Gastrocnemius medialis (tissue), 4 donors: ENCODE results near the gene CCL15. TPM values are rescaled to one million over a fixed set of nuclear protein-coding genes. Genes with fewer than 3 reads are reported as not detected.
"Not testable (repeated sequence)": the region's sequence is repeated elsewhere in the genome, so short reads cannot be mapped to it uniquely, and the experiment has no call there.

Experiments used
- ATAC-seq, 2 donors: fragments of 150-250 bp; one replicate each; pipeline ENCODE4 v1.9.1; 2016
- DNase-seq, 2 donors: peaks; one replicate each; pipeline ENCODE4 v3.0.0-alpha.2; 2019
- H3K27ac ChIP-seq, 4 donors: fragments of 200-600 bp; sonication (generic); 1 replicate in 1 of 4; 2 replicates in 3 of 4; pipeline ENCODE4 v1.5.1; 2016 to 2018; ENCODE audit warnings: mild to moderate bottlenecking in 2 of 4, moderate library complexity in 1 of 4
- H3K27me3 ChIP-seq, 3 donors: fragments of 200-600 bp; sonication (generic) in 2 of 3; 1 replicate in 1 of 3; 2 replicates in 2 of 3; pipeline versions ENCODE4 v1.5.1 to v1.6.0; 2016 to 2019; ENCODE audit warnings: mild to moderate bottlenecking in 1 of 3, moderate library complexity in 1 of 3
- H3K36me3 ChIP-seq, 2 donors: fragments of 200-600 bp; sonication (generic) in 1 of 2; one replicate each; pipeline ENCODE4 v1.5.1; 2017 to 2018
- H3K4me1 ChIP-seq, 2 donors: fragments of 200-600 bp; sonication (generic) in 1 of 2; one replicate each; pipeline ENCODE4 v1.5.1; 2016 to 2017; ENCODE audit warnings: mild to moderate bottlenecking in 2 of 2
- H3K4me3 ChIP-seq, 4 donors: fragments of 200-600 bp; sonication (generic) in 3 of 4; 1 replicate in 1 of 4; 2 replicates in 3 of 4; pipeline ENCODE4 v1.5.1; 2016 to 2019; ENCODE audit warnings: mild to moderate bottlenecking in 2 of 4
- H3K9me3 ChIP-seq, 3 donors: fragments of 200-600 bp; sonication (generic) in 2 of 3; 1 replicate in 1 of 3; 2 replicates in 2 of 3; pipeline ENCODE4 v1.5.1; 2016 to 2019
- POLR2A ChIP-seq, 2 donors: fragments of 450-650 bp; IDR thresholded peaks; one replicate each; pipeline ENCODE4 v1.6.1; 2017; ENCODE audit warnings: antibody characterized with exemption in 2 of 2, mild to moderate bottlenecking in 2 of 2, moderate library complexity in 2 of 2
- in situ Hi-C, 4 donors: fragments of 200-750 bp; cut with MboI; loops; one replicate each; pipeline versions ENCODE4 v1.15.0 to v1.8.0; 2017; ENCODE audit warnings: low sequenced_read_pairs in 4 of 4
- intact Hi-C: fragments of 100-400 bp; cut with DNase I; formaldehyde crosslinking; loops from one replicate; pipeline ENCODE4 v1.15.1; 2023; ENCODE audit warnings: low total_unique reads
- total RNA-seq, 4 donors: library from RNA; depleted of rRNA; stranded (reverse); fragments of >200 nt; gene quantifications; one replicate each; pipeline versions ENCODE4 v1.1.0 to v1.2.3, GENCODE V29; 2016
- TF ChIP-seq, protein P1 (sequence below), 5 experiments: fragments of 450-650 bp in 3 of 5; fragments of 200-600 bp in 2 of 5; sonication (generic) in 2 of 5; IDR thresholded peaks in 4 of 5; conservative IDR thresholded peaks in 1 of 5; 1 replicate in 4 of 5; 2 replicates in 1 of 5; pipeline ENCODE4 v1.5.1; 2016 to 2019; ENCODE audit warnings: antibody characterized with exemption in 5 of 5, mild to moderate bottlenecking in 3 of 5, moderate library complexity in 3 of 5

Gene CCL15
- total RNA-seq, 4 donors from 2014 or later: not detected

DNA sequence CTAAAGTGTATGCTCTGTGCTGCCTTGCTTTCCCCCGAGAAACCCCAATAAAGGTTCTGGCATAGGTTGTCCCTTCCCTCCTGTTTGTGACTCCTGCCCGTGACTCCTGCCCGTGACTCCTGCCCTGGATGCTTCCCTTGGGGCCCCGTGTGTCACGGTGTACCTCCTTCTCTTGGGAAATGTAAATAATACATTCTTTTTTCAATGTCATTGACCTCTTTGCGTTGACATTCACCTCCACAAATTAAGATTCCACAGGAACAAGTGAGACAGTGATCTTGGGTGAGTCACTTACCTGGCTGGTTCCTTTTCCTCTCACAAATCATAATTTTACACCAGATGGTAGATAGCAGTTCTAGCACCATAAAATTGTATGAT is 632 bp downstream of the CCL15 start:
- TF ChIP-seq, protein P1, sequence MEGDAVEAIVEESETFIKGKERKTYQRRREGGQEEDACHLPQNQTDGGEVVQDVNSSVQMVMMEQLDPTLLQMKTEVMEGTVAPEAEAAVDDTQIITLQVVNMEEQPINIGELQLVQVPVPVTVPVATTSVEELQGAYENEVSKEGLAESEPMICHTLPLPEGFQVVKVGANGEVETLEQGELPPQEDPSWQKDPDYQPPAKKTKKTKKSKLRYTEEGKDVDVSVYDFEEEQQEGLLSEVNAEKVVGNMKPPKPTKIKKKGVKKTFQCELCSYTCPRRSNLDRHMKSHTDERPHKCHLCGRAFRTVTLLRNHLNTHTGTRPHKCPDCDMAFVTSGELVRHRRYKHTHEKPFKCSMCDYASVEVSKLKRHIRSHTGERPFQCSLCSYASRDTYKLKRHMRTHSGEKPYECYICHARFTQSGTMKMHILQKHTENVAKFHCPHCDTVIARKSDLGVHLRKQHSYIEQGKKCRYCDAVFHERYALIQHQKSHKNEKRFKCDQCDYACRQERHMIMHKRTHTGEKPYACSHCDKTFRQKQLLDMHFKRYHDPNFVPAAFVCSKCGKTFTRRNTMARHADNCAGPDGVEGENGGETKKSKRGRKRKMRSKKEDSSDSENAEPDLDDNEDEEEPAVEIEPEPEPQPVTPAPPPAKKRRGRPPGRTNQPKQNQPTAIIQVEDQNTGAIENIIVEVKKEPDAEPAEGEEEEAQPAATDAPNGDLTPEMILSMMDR (IDR thresholded peaks at IDR 0.05 in 4 of 5, conservative IDR thresholded peaks at IDR 0.05 in 1 of 5): no peak
- no peak for TF ChIP-seq POLR2A (IDR thresholded peaks at IDR 0.05)
- Histone ChIP-seq H3K4me3 (no peak overlapping the region), H3K9me3 (no peaks in the 10 kb centered on the region), H3K36me3 (no peaks in the 10 kb centered on the region), H3K27me3 (no peaks in the 10 kb centered on the region), H3K4me1 (no peaks in the 10 kb centered on the region), H3K27ac (no peak overlapping the region)
- DNase-seq (no peak), ATAC-seq (no peak)
- intact Hi-C loops (no loop called here), in situ Hi-C loops (no loop called here)

DNA sequence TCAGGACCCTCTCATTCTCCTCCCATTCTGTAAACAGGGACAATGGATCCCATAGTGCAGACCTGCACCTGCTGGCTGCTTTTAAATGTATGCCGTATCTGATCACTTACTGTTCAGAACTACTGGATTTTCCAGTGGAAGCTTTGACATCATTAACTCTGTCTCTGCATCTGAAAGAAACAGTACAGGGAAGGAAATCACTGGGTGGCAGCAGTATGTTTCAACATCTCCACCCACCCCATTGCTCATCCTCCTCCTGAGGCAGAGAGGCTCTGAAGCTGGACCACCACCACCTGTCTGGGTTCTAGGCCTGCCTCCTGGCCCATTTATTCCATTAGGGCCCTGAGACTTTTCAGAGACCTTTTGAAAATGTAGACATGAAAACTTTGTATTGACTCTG is 2.6 kb downstream of the CCL15 start:
- no peak for DNase-seq
- no peaks in the 10 kb centered on the region for H3K4me1 ChIP-seq
- TF ChIP-seq, protein P1 (IDR thresholded peaks at IDR 0.05 in 4 of 5, conservative IDR thresholded peaks at IDR 0.05 in 1 of 5): no peak
- TF ChIP-seq POLR2A (IDR thresholded peaks at IDR 0.05): no peak
- H3K4me3 ChIP-seq: no peak overlapping the region
- intact Hi-C loops (no loop called here), in situ Hi-C loops (loop anchor here in 1 of 4 donors (25.0 kb wide), 1 partner anchor 139 kb away; no protein-coding TSS in a partner anchor)
- no peaks in the 10 kb centered on the region for H3K36me3 ChIP-seq
- H3K9me3 ChIP-seq: no peaks in the 10 kb centered on the region
- H3K27ac ChIP-seq: no peak overlapping the region
- ATAC-seq: no peak
- H3K27me3 ChIP-seq: no peaks in the 10 kb centered on the region

DNA sequence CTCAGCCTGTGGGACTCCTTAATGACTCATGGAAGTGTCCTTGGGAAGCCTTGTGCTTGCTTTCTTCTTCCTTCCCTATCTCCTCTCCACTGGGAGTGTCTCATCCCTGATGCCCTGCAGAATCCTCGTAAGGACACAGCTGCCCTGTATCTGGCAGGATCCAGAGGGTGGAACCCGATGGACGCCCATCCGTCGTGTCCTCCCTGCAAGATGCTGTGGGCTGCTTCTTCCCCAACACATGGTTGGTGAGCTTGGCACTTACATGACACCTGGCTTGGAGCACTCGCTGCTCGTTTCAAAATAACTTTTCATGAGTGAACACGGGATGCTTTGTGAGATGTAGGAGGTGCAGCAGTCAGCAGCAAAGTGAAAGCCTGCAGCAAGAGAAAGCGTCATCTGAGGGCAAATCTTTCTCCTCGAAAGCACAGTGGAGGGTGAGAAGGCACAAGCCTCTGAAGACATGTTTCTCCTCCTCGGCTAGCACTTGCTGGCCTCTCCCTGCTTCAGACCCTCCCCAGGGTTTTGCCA is 3.3 kb downstream of the CCL15 start:
- no peak for DNase-seq
- in situ Hi-C loops: loop anchor here in 1 of 4 donors (25.0 kb wide), 1 partner anchor 139 kb away; no protein-coding TSS in a partner anchor
- intact Hi-C loops: no loop called here

DNA sequence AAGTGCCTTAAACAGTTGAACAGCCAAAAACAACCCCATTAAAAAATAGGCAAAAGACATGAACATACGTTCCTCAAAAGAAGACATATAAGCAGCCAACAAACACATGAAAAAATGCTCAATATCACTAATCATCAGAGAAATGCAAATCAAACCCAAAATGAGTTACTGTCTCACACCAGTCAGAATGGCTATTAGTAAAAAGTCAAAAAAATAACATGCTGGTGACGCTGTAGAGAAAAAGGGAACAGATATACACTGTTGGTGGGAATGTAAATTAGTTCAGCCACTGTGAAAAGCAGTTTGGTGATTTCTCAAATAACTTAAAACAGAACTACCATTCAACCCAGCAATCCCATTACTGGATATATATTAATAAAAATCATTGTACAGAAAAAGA is 6.0 kb downstream of the CCL15 start:
- in situ Hi-C loops: loop anchor here in 1 of 4 donors (25.0 kb wide), 1 partner anchor 142 kb away; no protein-coding TSS in a partner anchor
- ATAC-seq, H3K4me3 ChIP-seq, H3K4me1 ChIP-seq, intact Hi-C loops, H3K27ac ChIP-seq, H3K9me3 ChIP-seq, DNase-seq, H3K36me3 ChIP-seq, H3K27me3 ChIP-seq: not testable (repeated sequence)

More for the DNA sequence above, 3.3 kb downstream of the CCL15 start:
- no peaks in the 10 kb centered on the region for H3K36me3 ChIP-seq
- no peaks in the 10 kb centered on the region for H3K9me3 ChIP-seq
- ATAC-seq: no peak
- H3K27ac ChIP-seq: no peak overlapping the region
- H3K4me1 ChIP-seq: no peaks in the 10 kb centered on the region
- H3K4me3 ChIP-seq: no peak overlapping the region
- TF ChIP-seq, protein P1 (IDR thresholded peaks at IDR 0.05 in 4 of 5, conservative IDR thresholded peaks at IDR 0.05 in 1 of 5): no peak
- TF ChIP-seq POLR2A (IDR thresholded peaks at IDR 0.05): no peak
- no peaks in the 10 kb centered on the region for H3K27me3 ChIP-seq

DNA sequence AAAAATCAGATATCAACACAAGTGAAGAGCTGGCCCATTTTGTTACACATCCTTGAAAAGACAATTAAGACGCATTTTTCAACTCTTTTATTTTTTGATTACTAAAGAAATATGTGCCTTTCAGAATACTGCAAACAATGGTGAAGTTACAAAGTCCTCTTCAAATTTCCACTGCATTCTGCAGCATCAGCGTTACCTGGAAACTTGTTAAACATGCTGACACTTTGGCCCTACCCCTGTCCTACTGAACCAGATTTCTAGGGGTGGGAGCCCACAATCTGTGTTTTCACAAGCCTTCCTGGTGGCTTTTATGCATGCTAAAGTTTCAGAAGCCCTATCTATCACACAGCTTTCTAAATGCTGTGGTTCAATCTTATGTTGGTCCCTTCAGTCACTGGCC is 10.3 kb downstream of the CCL15 start:
- DNase-seq (no peak), ATAC-seq (no peak)
- no peaks in the 10 kb centered on the region for H3K36me3 ChIP-seq
- H3K27me3 ChIP-seq: no peaks in the 10 kb centered on the region
- no peak overlapping the region for H3K4me3 ChIP-seq
- intact Hi-C loops: no loop called here
- peaks cover 0 to 3% of the 10 kb centered on the region in 2 donors for H3K4me1 ChIP-seq
- TF ChIP-seq, protein P1 (IDR thresholded peaks at IDR 0.05 in 4 of 5, conservative IDR thresholded peaks at IDR 0.05 in 1 of 5): no peak
- TF ChIP-seq POLR2A (IDR thresholded peaks at IDR 0.05): no peak
- H3K9me3 ChIP-seq: no peaks in the 10 kb centered on the region
- H3K27ac ChIP-seq: no peak overlapping the region
- in situ Hi-C loops: loop anchor here in 1 of 4 donors (25.0 kb wide), 1 partner anchor 146 kb away; no protein-coding TSS in a partner anchor
